ENCODE data around the gene BARHL1. TPM values are rescaled to one million over a fixed set of nuclear protein-coding genes. Genes with fewer than 3 reads are reported as not detected.
A peak's percentile ranks its signal among the peaks of the same experiment; 100 is the strongest.
"Not testable (repeated sequence)": the region's sequence is repeated elsewhere in the genome, so short reads cannot be mapped to it uniquely, and the experiment has no call there.

BARHL1 gene
- total RNA-seq, 1 experiment from 2014 or later = not detected

DNA sequence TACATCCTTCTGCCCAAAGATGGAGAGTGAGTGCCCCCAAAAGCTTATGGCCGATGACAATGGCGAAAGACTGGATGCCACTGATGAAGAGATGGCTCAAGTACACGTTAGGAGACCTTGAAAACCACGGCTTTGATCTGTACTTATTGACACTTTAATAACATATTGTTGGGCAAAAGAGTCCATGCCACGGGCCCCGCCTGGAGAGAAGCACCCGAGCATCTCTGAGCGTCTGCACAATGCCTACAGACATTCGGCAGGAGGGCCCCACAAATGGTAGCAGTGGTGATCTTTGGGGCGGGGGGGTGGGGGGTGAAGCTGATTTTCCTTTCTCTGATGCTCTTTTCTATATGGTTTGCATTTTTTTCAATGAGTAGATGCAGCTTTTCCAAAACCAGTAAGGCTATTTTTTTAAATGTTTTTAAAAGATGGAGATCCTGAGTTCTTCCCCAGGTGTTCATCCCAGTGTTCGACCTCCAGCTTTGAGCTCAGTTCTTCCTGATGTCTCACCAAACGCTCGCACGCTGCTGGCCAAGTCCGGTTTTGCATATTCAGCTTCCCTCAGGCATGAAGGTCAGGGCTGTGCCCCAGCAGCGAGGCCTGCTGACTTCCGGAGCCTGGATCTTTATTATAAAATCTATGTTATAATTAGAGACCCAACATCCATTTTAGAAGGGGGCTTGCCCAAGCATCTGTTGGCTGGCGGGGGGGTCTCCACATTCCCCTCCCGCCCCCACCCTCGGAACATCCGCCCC, 34.3 kb upstream of the BARHL1 start:
- Histone ChIP-seq H3K4me3 (ENCODE audit: insufficient read depth, low read depth, low read length) (no peak overlapping the region), H3K27me3 (ENCODE audit: control insufficient read depth, insufficient read depth, low read length) (no peaks in the 10 kb centered on the region), H3K36me3 (replicated peaks; ENCODE audit: control insufficient read depth, insufficient read depth, low read length) (no peaks in the 10 kb centered on the region)
- peak; percentile 29 for DNase-seq

DNA sequence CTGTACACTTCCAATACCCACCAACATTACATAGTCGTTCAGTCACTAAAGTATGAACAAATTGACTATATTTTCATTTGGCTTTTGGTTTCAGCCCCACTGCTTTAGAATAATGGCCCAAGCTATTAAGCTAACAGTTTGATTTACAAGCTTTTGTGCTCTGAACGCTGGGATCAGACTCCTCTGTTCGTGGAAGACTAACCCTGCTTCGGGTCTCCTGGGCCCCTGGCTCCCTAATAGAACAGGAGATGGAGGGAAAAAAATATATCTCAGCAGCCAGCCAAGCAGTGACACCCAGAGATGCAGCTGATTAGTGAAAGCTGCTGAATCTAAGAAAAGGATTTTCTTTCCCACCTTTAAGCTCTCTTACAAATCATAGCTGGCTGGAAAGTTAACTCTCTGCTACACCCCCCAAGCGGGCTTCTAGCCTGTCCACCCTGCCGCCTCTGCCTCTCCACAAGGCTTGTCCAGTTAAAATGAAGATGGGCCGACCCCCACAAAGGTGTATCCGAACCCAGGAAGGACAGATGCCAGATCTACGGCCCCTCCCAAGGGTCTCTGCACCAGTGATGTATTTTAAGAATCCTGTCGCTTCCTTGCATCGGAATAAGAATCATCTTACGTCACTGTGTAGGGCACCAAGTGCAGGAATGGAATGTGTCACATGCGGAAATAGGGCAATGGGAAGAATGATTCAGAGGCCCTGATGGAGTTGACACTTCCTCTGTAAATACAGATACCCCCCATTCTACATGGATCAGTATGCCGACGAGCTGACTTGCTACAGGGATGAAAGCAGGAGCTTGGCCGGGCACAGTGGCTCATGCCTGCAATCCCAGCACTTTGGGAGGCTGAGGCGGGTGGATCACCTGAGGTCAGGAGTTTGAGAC, 33.4 kb upstream of the BARHL1 start:
- peak; percentile 25 for DNase-seq
- H3K4me3 ChIP-seq (ENCODE audit: insufficient read depth, low read depth, low read length) = no peak overlapping the region
- H3K27me3 ChIP-seq (ENCODE audit: control insufficient read depth, insufficient read depth, low read length) = no peaks in the 10 kb centered on the region
- no peaks in the 10 kb centered on the region for H3K36me3 ChIP-seq (replicated peaks; ENCODE audit: control insufficient read depth, insufficient read depth, low read length)

DNA sequence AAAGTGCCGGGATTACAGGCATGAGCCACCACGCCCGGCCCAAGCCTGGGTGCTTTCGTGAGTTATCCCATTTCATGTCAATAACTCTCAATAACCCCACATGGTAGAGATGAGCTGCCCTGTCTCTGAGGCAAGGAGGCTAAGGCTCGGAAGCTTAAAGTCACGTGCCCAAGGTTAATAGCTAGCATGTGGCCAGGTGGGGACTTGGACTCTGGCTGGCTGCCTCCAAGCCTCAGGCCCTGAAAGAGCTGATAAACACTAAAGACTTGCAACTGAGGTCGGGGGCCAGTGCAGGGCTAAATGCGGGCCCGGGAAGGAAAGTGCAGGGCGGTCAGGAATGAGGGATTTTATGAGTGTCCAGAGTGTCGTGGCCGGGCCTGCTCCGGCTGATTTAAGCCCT, 30.9 kb upstream of the BARHL1 start:
- H3K36me3 ChIP-seq (replicated peaks; ENCODE audit: control insufficient read depth, insufficient read depth, low read length) = no peaks in the 10 kb centered on the region
- H3K4me3 ChIP-seq (ENCODE audit: insufficient read depth, low read depth, low read length) = no peak overlapping the region
- no peak for DNase-seq
- no peaks in the 10 kb centered on the region for H3K27me3 ChIP-seq (ENCODE audit: control insufficient read depth, insufficient read depth, low read length)

DNA sequence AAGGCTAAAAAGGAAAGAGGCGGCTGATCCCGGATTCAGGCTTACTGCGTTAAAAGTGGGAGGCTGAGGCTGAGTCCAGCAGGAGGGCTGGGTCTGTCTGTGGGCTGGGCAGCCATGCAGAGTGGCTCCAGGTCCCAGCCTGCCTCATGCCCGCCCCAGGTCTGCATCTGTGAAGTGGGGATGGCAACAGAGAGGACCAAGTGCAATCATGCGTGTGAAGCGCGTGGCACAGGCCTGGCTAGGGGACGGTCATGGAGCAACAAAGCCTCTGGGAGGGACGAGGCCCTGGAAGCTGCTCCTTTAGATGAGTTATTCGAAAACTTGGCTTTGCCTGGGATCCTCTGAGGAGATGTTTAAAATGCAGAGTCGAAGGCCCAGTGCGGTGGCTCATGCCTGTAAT, 30.4 kb upstream of the BARHL1 start:
- Histone ChIP-seq H3K4me3 (ENCODE audit: insufficient read depth, low read depth, low read length) (no peak overlapping the region), H3K27me3 (ENCODE audit: control insufficient read depth, insufficient read depth, low read length) (no peaks in the 10 kb centered on the region), H3K36me3 (replicated peaks; ENCODE audit: control insufficient read depth, insufficient read depth, low read length) (no peaks in the 10 kb centered on the region)
- DNase-seq = no peak

DNA sequence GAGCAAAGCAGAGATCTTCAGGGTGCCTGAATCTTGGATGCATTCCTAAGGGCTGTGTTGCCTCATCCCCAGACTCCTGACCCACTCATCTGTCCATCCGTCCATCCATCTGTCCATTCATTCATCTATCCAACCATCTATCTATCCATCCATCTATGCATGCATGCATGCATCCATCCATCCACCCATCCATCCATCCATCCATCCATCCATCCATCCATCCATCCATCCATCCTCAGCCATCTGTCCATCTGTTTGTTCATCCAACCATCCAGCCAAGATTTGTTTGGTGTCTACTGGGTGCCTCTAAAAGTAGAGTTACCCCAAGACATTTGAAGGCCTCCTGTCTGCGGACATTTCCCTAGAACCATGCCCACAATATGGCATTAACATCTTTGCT, 27.7 kb upstream of the BARHL1 start:
- Histone ChIP-seq H3K4me3 (ENCODE audit: insufficient read depth, low read depth, low read length) (no peak overlapping the region), H3K36me3 (replicated peaks; ENCODE audit: control insufficient read depth, insufficient read depth, low read length) (no peaks in the 10 kb centered on the region), H3K27me3 (ENCODE audit: control insufficient read depth, insufficient read depth, low read length) (no peaks in the 10 kb centered on the region)
- DNase-seq = no peak

DNA sequence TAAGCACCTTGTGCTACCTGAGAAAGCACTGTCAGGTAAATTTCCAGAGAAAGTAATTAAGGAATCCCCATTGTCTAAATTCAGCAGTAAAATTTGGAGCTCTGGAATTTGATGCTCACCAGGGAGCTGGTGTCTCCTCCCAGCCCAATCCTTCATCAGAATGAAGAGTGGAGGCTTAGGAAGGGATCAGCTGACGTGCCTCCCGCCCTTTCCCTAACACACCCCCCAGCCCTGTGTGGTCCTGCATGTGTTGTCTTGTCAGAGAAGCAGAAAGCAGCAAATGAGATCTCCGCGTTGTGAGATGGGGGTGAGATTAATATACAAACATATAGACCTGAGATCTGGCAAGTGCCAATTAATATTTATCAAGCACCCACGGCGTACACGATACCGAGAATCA, 26.9 kb upstream of the BARHL1 start:
- Histone ChIP-seq H3K4me3 (ENCODE audit: insufficient read depth, low read depth, low read length) (no peak overlapping the region), H3K27me3 (ENCODE audit: control insufficient read depth, insufficient read depth, low read length) (no peaks in the 10 kb centered on the region), H3K36me3 (replicated peaks; ENCODE audit: control insufficient read depth, insufficient read depth, low read length) (no peaks in the 10 kb centered on the region)
- no peak for DNase-seq

DNA sequence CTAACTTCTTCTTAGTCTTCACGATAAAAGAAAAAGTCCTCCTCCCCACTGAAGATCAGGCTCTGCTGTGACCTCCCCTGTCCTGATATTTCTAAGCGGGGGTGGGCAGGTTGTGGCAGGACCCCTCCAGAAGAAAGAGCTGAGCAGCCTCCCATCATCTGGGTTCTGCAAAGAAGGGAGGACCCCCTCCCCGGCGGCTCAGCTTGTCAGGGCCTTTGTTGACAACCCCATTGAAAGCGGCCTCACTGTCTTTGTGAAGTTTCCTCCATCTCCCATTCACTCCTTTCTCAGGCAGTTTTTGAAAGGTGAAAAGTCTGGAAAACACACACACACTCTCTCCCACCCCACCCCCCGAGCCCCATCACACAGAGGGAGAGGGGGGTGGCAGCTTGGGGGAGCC, 26.2 kb upstream of the BARHL1 start:
- DNase-seq = no peak
- H3K4me3 ChIP-seq (ENCODE audit: insufficient read depth, low read depth, low read length) = no peak overlapping the region
- no peaks in the 10 kb centered on the region for H3K27me3 ChIP-seq (ENCODE audit: control insufficient read depth, insufficient read depth, low read length)
- H3K36me3 ChIP-seq (replicated peaks; ENCODE audit: control insufficient read depth, insufficient read depth, low read length) = no peaks in the 10 kb centered on the region

DNA sequence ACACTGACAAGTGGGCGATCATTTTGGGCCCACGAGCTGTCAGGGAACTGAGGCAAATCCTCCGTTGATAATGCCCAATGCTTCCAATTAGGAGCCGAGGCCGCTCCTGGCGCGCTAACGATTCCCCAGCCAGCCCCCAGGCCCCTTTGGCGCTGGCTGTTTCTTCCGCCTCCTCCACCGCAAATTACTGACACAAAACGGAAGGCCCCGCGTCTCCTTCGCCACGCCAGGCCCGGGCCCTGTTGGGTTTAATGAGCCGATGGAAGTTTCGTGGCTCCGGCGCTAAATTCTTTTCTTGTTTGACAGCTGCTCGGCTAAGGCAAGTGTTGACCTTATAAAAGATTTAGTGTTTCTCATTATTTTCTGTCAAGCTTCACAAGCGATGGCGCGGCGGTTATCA, 25.7 kb upstream of the BARHL1 start:
- no peaks in the 10 kb centered on the region for H3K36me3 ChIP-seq (replicated peaks; ENCODE audit: control insufficient read depth, insufficient read depth, low read length)
- DNase-seq = no peak
- H3K4me3 ChIP-seq (ENCODE audit: insufficient read depth, low read depth, low read length) = no peak overlapping the region
- H3K27me3 ChIP-seq (ENCODE audit: control insufficient read depth, insufficient read depth, low read length) = no peaks in the 10 kb centered on the region

DNA sequence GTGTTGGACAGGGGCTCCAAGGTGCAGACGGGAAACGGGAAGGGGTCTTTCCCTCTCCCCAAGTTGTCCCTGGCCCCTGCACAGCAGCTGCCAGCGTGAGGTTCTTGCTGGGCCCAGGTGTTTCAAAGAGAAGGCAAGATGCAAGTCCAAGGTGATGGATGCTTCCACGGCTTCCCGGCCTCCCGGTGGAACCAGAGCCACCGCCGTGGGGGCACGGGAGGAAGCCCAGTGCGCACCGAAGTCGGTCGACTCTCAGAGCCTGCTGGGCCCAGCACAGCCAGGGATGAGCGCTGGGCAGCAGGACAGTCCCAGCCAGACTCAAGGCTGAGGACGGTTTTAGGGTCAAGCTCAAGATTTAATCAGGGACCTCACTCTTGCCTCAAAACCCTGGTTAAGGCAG, 25.2 kb upstream of the BARHL1 start:
- Histone ChIP-seq H3K27me3 (ENCODE audit: control insufficient read depth, insufficient read depth, low read length) (no peaks in the 10 kb centered on the region), H3K4me3 (ENCODE audit: insufficient read depth, low read depth, low read length) (no peak overlapping the region), H3K36me3 (replicated peaks; ENCODE audit: control insufficient read depth, insufficient read depth, low read length) (no peaks in the 10 kb centered on the region)
- DNase-seq = no peak

DNA sequence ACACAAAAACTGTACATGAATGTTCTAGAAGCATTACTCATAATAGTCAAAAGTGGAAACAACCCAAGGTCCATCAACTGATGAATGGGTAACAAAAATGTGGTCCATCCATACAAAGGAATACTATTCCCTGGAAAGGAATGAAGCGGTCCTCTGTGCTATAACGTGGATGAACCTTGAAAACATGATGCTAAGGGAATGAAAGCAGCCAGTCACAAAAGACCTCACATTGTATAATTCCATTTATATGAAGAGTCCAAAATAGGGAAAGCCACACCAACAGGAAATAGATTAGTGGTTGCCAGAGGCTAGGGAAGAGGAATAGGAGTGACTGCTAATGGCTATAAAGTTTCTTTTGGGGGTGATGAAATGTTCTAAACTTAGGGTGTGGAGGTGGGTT, 22.7 kb upstream of the BARHL1 start:
- no peaks in the 10 kb centered on the region for H3K27me3 ChIP-seq (ENCODE audit: control insufficient read depth, insufficient read depth, low read length)
- no peaks in the 10 kb centered on the region for H3K36me3 ChIP-seq (replicated peaks; ENCODE audit: control insufficient read depth, insufficient read depth, low read length)

DNA sequence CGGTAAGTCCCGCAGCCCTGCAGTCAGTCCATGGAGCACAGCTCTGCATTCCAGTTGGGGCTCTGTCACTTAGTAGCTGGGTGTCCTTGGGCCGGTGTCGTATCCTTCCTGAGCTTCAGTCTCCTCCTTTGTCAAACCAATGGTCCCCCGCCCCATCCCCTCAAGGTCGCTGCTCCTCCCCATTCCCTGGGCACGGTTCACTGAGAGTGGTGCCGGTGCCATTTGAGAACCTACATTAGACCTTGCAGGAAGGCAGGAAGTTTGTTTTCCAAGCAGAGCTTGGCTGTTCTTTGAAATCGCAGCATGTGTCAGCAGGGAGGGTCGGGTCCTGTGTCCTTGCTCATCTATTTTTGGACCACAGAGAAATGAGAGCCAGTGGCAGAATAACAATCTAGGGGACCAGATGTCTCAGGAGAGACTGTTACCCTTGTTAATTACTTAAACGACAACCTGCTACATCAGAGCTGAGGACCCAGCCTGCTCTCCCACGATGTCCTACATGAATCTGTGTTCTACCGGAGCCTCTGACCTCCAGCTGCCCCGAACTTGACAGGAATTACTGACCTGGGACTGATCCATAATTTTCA, 21.7 kb upstream of the BARHL1 start:
- no peak overlapping the region for H3K4me3 ChIP-seq (ENCODE audit: insufficient read depth, low read depth, low read length)
- DNase-seq = no peak
- H3K27me3 ChIP-seq (ENCODE audit: control insufficient read depth, insufficient read depth, low read length) = no peaks in the 10 kb centered on the region
- H3K36me3 ChIP-seq (replicated peaks; ENCODE audit: control insufficient read depth, insufficient read depth, low read length) = no peaks in the 10 kb centered on the region

More for the DNA sequence above, 22.7 kb upstream of the BARHL1 start:
- DNase-seq = no peak
- no peak overlapping the region for H3K4me3 ChIP-seq (ENCODE audit: insufficient read depth, low read depth, low read length)

DNA sequence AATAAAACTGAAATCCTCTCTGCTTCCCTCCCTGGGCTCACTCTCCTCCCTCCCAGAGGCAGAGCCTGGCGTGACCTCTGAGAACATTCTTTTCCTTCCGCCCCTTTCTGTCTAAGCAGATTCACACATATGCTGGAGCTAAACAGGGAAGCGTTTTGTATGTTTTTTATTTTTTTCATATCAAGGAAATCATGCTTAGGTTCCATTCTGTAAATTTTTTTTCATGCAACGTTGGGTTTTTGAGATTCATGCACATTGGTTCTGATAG, 20.2 kb upstream of the BARHL1 start:
- no peaks in the 10 kb centered on the region for H3K27me3 ChIP-seq (ENCODE audit: control insufficient read depth, insufficient read depth, low read length)
- H3K4me3 ChIP-seq (ENCODE audit: insufficient read depth, low read depth, low read length) = no peak overlapping the region
- no peaks in the 10 kb centered on the region for H3K36me3 ChIP-seq (replicated peaks; ENCODE audit: control insufficient read depth, insufficient read depth, low read length)
- no peak for DNase-seq

DNA sequence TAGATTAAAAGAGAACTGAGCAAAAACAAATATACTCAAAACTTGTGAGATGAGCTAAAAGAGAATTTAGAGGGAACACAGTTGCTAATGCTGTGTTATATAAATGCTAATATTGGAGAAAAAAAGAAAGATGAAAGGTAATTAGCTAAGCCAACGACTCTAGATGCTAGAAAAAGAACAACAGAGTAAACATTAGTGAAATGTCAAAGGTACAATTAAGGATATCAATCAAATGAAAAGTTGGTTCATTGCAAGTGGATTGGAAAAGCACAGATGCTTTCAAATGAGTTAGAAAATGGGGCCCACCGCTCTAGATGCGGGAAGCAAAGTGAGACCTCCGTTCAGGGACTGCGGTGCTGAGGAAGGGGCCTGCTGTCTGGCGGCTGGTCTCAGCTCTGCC, 17.9 kb upstream of the BARHL1 start:
- Histone ChIP-seq H3K4me3 (ENCODE audit: insufficient read depth, low read depth, low read length) (no peak overlapping the region), H3K27me3 (ENCODE audit: control insufficient read depth, insufficient read depth, low read length) (no peaks in the 10 kb centered on the region), H3K36me3 (replicated peaks; ENCODE audit: control insufficient read depth, insufficient read depth, low read length) (no peaks in the 10 kb centered on the region)
- no peak for DNase-seq

DNA sequence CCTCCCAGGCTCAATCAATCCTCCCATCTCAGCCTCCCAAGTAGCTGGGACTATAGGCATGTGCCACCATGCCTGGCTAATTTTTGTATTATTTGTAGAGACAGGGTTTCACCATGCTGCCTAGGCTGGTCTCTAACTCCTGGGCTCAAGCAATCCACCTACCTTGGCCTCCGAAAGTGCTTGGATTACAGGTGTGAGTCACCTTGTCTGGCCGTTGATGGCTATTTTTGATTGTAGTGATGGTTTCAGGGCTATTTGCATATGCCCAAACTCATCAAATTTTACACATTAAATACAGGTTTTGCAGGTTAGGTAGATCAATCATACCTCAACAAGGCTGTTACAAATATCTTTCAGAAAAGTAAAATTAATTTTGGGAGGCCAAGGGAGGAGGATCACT, 13.6 kb upstream of the BARHL1 start:
- H3K36me3 ChIP-seq (replicated peaks; ENCODE audit: control insufficient read depth, insufficient read depth, low read length); H3K27me3 ChIP-seq (ENCODE audit: control insufficient read depth, insufficient read depth, low read length); H3K4me3 ChIP-seq (ENCODE audit: insufficient read depth, low read depth, low read length); DNase-seq: not testable (repeated sequence)
